ENCODE data around the gene SYDE1.

DNA sequence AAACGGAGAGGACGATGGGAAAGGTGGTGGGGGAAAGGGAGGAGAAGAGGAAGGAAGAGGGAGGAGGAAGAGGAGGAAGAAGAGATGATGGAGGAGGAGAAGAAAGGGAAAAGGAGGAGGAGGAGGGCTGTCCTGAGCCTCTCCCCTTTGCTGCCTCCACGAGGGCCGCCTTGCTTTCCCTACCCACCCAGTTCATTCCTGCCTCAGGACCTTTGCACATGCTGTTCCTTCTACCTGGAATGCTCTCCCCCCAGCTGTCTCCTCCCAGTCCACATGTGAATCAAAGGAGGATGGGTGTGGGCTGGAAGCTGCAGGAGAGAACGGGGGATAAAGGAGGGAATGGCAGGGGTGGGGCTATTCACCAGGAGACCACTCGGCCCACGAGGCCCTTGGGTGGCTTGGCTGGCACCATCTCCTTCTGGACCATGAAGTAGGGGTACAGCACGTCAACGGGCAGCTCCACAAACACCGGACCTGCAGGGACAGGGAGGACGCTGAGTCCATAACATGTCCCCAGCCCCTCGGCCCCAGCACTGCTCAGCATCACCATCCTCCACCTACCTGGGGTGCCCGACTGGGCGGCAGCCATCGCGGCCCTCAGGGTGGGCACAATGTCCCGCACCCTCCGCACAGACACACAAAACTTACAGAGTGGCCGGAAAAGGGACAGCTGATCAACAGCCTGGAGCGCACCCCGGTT, 15.3 kb downstream of the SYDE1 start:
- TF ChIP-seq, protein P1, sequence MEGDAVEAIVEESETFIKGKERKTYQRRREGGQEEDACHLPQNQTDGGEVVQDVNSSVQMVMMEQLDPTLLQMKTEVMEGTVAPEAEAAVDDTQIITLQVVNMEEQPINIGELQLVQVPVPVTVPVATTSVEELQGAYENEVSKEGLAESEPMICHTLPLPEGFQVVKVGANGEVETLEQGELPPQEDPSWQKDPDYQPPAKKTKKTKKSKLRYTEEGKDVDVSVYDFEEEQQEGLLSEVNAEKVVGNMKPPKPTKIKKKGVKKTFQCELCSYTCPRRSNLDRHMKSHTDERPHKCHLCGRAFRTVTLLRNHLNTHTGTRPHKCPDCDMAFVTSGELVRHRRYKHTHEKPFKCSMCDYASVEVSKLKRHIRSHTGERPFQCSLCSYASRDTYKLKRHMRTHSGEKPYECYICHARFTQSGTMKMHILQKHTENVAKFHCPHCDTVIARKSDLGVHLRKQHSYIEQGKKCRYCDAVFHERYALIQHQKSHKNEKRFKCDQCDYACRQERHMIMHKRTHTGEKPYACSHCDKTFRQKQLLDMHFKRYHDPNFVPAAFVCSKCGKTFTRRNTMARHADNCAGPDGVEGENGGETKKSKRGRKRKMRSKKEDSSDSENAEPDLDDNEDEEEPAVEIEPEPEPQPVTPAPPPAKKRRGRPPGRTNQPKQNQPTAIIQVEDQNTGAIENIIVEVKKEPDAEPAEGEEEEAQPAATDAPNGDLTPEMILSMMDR (conservative IDR thresholded peaks at IDR 0.05; ENCODE audit: low read depth in 2 of 2) = no peak
- TF ChIP-seq NANOG (IDR thresholded peaks at IDR 0.05; ENCODE audit: borderline replicate concordance) (no peak), POLR2AphosphoS5 (IDR thresholded peaks at IDR 0.05; ENCODE audit: low read depth) (no peak), EZH2phosphoT487 (IDR thresholded peaks at IDR 0.05; ENCODE audit: unreplicated experiment) (no peak), STAT1 (IDR thresholded peaks at IDR 0.05; ENCODE audit: unreplicated experiment) (no peak), EZH2 (IDR thresholded peaks at IDR 0.05; ENCODE audit: low read depth, unreplicated experiment) (no peak)
- TF ChIP-seq, protein P2, sequence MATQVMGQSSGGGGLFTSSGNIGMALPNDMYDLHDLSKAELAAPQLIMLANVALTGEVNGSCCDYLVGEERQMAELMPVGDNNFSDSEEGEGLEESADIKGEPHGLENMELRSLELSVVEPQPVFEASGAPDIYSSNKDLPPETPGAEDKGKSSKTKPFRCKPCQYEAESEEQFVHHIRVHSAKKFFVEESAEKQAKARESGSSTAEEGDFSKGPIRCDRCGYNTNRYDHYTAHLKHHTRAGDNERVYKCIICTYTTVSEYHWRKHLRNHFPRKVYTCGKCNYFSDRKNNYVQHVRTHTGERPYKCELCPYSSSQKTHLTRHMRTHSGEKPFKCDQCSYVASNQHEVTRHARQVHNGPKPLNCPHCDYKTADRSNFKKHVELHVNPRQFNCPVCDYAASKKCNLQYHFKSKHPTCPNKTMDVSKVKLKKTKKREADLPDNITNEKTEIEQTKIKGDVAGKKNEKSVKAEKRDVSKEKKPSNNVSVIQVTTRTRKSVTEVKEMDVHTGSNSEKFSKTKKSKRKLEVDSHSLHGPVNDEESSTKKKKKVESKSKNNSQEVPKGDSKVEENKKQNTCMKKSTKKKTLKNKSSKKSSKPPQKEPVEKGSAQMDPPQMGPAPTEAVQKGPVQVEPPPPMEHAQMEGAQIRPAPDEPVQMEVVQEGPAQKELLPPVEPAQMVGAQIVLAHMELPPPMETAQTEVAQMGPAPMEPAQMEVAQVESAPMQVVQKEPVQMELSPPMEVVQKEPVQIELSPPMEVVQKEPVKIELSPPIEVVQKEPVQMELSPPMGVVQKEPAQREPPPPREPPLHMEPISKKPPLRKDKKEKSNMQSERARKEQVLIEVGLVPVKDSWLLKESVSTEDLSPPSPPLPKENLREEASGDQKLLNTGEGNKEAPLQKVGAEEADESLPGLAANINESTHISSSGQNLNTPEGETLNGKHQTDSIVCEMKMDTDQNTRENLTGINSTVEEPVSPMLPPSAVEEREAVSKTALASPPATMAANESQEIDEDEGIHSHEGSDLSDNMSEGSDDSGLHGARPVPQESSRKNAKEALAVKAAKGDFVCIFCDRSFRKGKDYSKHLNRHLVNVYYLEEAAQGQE (IDR thresholded peaks at IDR 0.05; ENCODE audit: unreplicated experiment) = no peak
